GM18858 (cell line): ENCODE data around the gene LRPPRC.

Source experiments
- ATAC-seq: cut with Tn5 transposase; IDR thresholded peaks from one replicate; pipeline ENCODE4 v1.9.1; 2021; ENCODE audit not compliant: unreplicated experiment

Gene LRPPRC

DNA sequence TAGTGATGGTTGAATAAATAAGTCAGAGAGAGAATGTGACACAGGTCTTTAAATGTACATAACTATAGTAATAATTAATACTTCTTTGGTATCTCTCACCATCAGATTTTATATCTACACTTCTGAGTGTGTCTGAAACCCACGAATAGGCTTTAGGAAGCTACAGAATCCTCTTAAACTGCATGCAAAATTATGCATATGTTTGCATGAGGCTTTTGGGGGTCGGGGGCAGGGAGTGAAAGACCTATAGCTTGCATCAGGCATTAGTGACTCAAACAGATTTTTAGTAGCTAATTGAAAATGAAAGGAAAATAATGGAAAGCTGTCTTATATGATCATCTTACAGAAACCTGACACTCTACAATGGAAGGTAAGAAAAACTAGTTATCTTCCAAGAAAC lies 14.9 kb downstream of the LRPPRC start:
- no peak for ATAC-seq

DNA sequence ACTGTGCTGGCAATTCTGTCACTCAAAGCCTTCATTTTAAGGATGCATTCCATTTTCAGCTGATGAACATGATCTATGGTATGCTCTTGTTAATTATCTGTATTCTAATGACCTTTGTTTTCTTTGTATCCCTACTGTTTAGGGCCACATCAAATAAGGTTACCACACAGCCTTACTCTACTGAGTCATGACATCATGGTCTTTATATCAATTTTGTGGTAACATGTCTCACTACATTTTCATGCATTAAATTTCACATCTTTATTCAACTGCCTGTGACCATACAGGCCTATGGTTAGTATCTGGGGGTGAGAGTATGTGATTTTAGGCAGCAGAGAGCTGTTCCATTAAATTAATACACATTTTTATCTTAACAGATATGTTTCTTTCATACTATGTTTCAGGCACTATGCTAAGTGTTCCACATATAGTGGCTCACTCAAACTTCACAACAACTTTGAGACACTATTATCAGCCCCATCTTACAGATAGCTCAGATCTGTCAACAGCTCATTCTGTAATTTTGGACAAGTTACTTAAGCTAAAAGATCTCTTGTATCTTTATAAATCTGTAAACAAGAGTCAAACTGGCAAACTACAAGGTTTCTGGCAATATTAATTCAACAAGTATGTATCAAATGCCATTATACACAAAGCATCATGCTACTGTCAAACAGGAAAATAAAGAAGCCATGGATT lies 18.0 kb downstream of the LRPPRC start:
- no peak for ATAC-seq

DNA sequence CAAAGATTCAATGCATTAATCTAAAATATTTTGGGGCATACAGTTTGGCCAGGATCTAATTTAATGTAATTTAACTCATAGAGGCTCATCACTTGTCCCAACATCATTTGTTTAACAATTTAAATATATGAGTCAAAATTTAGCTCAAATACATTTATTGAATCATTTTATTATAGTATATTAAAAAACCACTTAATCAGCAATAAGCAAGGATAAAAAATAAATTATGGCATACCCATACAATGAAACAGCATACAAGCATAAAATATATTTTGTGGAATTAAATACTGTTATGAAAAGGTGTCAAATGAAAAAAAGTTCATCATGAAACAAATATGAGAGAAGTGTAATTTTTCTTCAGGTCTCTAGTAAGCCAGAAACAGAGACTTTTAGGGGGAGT lies 34.9 kb downstream of the LRPPRC start:
- no peak for ATAC-seq

DNA sequence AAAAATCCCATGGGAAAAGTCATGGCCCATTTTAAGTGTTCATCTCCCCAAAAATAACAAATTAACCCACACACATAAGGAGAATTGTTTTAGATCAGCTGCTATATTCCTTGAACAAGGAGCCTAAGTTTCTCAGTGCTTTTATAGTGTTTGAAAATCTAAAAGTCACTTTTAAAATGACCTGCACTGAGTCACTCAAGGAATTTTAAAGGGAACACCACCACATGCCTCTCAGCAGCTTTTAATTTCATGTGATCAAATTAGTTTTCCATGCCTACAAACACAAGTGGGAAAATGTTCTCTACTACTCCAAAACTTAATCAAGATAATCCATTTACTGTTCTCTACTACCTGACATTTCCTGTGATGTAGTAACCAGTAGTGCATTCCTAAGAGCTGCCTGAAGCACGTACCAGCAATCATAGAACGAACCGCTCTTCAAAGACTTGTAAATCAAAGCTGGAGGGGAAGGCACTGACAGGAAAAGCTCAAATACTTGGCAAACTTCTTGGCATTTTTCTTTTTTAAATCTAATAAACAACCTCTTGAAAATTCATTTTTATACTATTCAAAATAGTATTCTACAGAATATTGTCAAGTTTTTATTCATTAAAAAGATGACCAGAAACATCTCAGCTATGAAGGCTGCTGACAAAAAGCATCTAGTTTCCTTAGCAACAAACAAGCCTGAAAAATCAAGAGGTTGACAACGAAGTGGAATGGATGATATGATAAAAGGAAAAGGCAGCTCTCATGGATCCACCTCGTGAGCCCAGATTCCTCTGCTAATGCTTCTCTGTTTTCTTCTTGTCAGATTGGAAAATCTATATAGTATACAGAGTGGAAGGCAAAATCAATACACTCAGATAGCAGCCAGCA lies 37.2 kb downstream of the LRPPRC start:
- no peak for ATAC-seq

DNA sequence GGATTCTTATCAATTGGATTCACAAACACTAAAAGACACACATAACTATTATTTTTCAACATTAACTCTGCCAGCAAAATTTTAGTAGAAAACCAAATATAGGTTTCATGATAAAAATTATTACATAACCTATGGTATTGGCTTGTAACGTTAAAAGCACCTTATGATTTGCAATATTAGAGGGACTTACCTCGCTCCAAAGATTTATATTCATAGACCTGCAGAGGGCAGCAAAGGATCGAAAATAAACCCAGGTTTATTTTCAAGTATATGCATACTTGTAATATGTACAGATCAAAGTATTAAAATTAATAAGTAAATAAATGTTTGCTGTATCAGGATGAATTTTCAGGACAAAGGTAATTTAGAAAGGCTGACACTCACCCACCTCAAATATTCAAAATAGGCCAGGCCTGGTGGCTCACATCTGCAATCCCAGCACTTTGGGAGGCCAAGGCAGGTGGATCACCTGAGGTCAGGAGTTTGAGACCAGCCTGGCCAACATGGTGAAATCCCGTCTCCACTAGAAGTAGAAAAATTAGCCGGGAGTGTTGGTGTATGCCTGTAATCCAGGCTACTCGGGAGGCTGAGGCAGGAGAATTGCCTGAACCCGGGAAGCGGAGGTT lies 45.3 kb downstream of the LRPPRC start:
- ATAC-seq, result no peak

DNA sequence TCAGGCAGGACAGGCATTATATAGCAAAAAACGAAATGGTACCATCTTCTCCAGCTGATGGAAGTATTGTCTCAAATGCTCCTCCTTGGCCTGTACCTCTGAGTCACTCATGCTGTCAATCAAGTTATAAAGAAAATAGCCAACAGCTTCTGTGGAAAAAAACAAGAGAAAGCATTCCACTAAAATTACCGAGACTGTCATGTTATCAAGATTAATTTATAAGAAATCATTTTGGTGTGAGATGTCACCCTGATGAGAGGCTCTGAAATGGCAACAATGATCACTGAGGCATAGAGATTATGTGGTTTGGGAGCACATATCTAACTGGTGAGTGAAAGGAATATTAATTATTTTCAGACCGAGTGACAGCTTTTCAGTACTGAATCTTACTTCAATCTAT lies 47.4 kb downstream of the LRPPRC start:
- ATAC-seq, result no peak

DNA sequence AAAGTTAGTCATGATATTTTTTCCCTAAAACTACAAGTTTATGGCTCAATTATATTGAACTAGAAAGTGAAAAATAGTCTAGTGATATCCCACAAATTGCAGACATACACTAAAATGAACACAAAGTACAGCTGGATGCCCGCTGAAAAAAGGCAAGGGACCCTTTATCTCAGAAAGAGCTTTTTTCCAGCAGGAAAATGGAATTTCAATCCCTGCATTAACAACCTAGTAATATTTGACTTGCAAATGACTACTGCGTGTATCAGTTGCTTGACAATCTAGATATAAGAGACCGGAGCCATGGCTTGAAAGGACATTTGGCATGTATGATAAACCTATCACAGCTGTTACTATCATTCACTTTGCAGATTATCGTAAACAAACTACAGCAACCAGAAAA lies 49.1 kb downstream of the LRPPRC start:
- ATAC-seq, result no peak

DNA sequence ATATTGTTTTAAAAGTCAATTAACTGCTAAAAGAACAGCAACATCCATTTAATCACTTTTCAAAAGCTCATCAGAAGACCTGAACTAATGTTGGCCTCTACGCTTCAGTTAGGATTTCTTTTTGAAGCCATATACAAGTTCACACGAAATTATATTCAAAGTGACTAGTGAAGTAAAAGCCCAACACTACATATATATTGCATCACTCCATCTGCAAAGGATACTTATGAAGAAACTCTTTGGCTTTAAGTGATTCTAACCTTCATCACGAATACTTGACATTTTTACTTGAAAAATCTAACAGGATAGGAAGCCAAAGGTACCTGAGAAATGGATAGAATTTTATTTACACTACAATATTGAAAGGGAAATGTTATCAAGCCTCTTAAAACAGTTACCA lies 50.4 kb downstream of the LRPPRC start:
- no peak for ATAC-seq

DNA sequence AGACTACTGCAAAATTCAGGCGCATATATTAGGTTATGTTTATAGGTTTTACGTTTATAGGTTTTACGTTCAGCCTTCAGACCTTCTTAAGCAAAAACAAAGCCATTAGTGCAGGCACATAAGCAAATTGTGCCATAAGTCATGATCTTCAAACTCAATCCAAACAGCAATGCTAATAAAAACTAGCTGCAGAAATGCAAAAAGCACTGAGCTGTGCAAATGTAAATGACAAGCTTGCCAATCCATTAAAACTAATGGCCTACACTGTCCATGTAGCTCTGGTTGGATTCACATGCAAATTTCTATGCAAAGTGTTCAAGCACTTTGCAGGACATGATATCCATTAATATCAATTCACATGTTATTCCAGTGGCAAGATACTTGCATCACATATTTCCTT lies 50.9 kb downstream of the LRPPRC start:
- no peak for ATAC-seq

DNA sequence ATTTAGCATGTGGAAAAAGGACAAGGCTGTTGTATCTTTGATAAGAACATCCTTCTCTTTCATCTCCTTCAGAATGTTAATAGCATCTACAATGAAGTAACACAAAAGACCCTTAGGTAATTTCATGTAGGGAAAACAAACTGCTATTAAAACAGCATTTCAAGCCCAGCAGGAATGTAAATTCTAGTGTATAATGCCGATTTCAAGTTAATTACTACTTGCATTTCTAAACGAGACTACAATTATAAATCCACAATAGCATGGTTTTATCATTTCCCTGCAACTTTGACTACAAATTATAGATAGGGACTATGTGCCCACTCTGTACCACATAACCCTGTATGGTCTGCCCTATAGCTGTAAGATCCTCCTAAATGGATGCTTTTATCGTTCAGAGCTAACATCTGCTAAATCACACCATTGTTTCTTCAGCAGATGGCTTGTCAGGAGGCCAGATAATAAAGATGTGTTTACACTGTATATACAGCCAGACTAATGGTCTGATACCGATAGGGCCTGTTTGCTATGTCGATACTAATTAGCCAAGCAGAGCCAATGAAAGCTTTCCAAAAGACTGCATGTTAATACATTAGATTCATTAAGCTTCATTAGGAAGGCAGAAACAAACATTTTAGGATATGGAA lies 51.9 kb downstream of the LRPPRC start:
- no peak for ATAC-seq

DNA sequence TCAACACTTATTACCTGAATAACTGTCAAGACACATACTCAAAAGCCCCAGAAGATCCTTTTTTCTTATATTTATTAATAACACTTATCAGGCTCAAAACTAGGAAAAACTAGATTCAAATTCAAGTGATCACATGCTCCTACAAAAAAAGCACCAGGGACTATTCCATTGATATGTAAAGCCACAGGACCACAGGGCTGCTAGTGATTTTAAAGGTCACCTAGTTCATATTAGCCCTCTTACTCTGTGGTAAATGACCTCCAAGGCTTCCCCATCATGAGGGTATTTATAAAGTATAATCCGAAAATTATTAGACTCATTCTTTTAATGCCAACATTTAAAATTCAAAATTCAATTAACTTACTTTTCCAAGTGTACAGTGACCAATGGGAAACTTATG lies 52.5 kb downstream of the LRPPRC start:
- ATAC-seq, result no peak

DNA sequence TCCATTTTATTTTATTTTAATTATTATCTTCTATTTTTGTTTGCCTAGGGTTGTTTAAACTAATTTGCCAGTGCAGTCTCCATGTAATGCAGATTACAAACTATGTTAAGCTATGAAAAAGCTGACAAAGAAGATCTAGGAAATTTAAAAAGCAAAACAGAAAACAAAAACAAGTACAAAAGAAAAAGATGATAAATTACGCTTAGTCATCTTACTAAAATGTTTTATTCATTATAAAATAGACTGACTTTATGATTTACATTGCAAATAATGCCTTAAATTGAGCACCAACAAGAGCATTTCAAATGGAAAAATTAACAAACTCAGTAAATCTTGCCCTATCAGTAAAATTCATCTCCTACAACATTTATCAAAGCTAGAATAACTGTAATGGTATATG lies 52.9 kb downstream of the LRPPRC start:
- no peak for ATAC-seq

DNA sequence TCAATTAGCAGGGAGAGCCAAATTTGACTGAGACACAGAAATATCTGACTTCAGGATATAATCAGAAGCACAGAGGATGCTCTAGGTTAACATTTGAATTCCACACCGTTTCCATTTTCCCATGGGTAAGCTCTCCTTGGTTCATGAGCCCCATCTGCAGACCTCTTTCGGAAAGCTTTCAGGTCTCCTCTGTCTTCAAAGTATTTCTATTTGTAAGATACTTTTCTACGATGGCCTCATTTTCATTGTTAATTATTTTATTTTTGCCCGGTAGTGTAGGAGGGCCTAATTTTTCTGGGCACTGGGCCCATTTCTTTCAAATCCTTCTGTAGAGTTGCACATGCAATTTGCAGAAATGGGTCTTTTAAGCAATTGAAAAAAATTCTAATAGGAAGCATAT lies 53.8 kb downstream of the LRPPRC start:
- no peak for ATAC-seq

DNA sequence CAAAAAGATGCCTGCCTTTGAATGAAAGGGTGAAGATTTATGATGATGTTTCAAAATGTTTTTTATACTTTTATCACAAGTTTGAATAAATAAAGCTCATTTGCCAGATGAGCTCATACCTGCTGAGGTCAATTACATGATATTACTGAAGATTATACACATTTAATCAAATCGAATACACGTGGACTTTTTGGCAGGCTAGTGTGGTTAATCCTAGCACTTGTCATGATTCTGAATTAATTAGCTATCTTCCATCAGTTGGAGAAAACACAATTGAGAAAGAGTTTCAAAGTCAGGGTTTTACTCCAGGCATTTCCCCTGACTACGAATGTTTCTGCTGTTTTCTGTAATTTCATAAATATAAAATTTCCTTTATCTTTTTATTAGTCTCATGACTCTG lies 54.4 kb downstream of the LRPPRC start:
- ATAC-seq, result no peak

DNA sequence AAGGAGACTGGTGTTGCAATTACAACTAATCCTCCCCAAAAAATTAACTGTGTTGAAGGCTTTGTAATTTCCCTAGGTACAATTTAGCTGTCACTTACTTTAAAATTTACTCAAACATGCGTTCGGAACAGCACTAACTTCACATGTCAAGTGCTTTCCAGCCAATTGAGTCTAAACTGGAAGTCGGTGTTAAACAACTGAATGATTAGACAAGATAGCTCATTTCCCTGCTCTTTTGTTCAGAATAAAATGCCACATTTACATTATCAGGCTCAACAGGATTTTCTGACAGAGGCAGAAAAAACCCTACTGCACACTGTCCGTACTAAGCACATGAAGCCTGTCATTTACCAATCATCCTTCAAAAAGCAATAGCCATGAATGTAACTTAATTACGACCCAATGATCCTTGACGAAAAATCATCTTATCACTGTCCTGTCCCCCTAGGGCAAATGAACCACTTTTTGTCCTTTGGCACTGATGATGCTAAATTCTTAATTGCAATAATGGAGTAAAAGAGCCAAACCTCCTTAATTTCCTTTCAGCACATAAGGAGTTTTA lies 56.0 kb downstream of the LRPPRC start:
- no peak for ATAC-seq

DNA sequence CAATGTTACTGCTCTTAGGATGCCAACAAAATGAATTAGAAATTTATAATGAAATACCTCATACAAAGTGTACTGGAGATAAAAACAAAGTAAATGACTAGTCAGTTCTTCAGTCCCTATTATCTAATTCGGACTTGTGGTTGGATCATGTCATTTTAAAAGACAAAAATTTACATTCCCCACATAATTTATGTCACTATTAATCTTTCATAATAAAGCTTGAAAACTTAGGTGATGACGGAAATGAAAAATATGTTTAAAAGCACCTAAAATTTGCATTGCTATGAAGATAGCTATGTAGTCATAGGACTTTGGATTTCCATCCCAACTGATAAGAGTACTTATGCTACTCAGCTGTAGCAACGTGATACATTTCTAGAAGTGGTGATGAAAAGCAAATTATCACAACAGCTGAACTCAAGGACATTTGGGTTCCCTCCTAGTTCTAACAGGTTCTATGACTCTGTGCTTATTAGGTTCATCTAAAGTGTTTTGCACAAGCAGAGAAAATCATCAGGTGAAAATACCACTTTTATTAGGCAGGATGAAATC lies 58.4 kb downstream of the LRPPRC start:
- no peak for ATAC-seq

DNA sequence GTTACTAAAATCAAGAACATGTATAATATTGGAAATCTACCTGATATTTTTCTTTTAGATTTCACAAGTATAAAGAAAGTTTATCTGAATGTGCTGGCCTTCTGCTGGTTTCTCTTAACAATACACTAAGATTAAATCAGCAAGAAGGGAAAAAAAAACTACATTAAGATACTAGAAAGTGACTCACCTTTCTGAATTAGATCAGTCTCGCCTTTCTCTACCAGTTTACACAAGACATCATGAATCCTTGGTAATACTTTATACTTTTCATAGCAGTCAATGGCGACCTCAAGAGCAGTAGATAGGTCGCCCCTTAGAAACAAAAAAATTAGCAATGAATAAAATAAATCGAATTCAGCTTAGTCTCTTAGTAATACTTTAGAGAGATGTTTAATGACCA lies 61.2 kb downstream of the LRPPRC start:
- no peak for ATAC-seq

DNA sequence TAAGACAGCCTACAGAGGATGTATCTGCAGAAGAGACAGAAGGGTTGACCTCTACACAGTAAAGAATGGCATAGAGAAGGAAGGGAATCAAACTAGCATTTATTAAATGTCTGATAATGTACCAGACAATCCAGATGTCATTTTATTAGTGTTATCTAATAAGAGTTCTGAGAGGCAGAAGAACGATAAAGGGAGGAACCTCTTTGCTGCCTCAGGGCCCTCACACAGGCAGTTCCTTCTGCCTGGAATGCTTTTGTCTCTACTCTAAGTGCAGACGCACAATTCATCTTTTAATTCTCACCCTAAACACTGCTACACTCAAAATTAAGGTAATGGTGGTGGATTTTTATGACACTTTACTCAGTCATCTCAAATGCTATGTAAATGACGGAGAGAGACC lies 64.5 kb downstream of the LRPPRC start:
- ATAC-seq, result no peak

DNA sequence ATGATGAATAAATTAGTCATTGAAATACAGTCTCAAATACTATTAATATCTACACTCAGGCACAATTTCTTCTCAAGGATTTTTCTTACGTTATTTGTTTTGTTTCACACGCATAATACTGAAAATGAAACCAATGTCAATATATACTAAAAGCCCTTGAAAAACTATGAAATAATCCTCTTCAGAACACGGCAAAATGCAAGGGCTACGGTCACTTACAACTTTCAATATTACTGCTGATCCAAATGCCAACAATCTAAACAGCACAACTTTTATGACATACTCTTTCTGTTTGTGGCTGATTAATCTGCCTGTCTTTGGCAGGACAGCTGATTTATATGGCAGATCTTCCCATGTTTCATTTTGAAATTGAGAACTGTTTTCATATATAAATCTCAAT lies 68.3 kb downstream of the LRPPRC start:
- ATAC-seq, result no peak

DNA sequence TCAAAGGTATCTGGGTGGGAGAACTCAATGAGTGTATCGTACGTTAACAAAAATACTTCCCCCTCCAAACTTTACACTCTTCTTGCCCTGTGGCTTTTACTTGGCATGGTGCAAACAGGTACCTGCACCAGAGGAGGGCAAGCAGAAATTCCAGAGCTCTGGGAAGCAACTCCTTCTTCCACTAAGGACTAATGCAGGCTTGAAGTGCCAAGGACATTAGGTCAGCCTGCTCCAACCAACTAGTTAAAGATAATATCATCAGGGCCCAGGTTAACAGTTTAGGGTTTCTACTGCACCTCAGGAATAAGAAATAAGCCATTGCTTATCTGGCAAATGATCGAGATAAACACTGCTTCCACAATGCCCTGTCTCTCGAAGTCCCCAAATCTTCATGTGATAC lies 70.4 kb downstream of the LRPPRC start:
- ATAC-seq, result no peak

DNA sequence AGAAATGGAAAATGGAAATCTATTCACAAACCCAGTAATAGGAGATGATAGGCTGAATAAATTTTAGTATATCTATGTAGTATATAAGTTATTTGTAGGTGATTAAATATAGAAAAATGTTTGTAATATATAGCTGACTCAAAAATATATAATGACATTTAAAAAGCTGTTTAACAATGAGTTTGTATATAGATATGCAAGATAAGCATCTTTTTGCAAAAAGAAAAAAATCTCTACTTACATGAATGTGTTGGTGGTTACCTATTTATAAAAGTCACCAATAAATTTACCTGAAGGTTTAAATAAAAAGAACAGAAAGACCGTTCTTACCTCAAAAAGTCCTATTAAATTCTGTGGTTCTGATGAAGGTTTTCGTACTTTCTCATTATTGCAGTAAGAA lies 71.3 kb downstream of the LRPPRC start:
- no peak for ATAC-seq
